GM18511 (cell line): ENCODE results near the gene GPAT3.
"Not testable (repeated sequence)": the region's sequence is repeated elsewhere in the genome, so short reads cannot be mapped to it uniquely, and the experiment has no call there.

Experiments
- ATAC-seq: cut with Tn5 transposase; IDR thresholded peaks from one replicate; pipeline ENCODE4 v1.9.1; 2021; ENCODE audit warnings: mild to moderate bottlenecking, moderate library complexity; ENCODE audit not compliant: unreplicated experiment

The GPAT3 gene

DNA sequence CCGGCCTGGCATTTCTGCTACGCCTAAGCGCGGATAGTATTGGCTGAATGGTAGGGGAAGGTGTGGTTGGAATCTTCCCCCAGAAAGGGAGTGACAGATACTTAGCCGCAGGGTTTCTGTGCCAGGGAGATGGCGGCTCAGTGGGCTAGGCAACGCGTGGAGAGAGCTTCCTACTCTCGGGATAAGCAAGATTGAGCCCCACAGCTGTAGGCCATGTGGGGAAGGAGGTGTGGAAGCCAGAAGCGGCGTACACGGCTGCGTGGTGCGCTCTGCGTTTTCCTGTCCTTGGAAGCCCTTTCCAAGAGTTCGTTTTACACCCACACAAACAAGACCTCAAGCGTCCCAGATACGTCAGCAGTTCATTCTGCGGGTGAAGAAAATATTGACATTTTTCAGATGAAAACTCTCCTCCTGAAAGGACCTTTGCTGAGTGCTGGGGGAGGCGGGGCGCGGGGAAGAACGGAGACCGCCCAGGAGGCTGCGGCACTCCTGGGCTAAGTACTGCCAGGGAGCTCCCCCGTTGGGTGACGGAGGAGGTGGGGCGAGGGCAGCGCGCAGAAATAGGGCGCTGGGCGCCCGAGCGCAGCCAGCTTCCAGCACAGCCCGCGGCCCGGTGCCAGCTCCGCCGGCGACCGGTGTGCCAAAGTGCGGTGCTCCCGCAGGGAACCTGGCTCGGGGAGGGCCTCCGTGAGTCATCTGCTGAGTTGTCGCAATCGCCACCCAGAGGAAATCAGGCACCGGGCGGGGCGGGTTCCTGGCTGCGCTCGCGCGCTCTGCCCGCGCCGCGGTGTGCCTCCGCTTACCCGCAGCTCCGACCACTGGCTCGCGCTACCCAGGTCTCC, at the start of gene GPAT3:
GPAT3 (plus strand) TSS at position 589 of the 842 bp plus-strand sequence. CDS start 515 bp downstream, outside the sequence.
- ATAC-seq, result peak; percentile 83

DNA sequence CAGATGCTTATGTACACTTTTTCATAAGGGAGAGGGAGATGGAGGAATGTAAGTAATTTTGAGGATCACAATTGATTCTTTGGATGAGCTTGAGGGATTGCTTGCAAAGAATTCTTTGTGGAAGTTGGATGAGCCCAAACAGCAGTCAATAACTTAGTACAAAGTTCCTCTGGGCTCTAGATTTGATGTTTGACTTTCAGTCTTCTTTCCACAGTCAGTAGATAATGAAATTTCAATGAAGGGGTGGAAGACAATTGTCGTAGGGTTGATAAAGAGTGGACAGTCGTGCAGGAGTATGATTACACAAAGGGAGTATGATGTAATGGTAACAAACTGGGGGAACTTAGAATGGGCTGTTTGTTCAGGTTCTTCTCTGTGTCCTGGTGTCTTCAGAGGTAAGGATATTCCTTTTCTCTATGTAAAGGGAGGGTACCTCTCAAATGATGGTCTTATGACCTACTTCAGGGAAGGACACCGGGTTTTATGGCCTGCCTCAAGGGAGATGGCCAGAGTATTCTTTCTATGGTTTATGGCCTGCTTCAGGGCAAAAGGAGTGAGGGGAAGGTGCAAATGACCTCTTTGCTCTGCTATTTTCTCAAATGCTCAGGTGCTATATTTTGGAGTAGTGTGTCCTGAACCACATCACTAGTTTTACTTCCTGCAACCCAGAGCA, 49.3 kb upstream of the GPAT3 start:
- no peak for ATAC-seq

DNA sequence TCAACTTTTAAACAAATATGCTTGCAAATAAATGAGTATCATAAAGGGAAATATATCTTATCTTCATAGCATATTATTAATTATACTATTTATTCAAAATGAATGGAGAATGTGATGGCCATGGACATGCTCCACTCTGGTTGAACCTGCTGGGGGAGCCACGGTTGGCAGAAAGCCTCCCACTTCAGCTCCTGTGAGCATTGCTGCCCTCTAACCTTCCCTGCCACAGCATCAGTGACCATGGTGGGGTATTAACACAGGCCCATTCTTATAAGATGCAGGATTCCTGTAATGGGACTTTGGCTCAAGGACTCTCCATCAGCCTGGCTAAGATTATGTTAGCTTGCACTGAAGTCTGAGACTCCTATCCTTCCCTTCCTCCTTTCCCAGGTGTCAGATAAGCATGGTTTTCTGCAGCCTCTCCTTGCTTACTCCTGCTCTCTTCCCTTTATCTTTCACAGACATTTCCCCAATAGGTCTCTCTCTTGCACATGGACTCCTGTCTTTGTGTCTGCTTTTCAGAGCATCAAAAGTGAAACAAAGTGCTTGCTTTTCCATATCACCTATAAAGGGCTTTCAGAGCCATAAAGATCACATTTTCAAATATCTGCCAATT, 46.1 kb upstream of the GPAT3 start:
- no peak for ATAC-seq

DNA sequence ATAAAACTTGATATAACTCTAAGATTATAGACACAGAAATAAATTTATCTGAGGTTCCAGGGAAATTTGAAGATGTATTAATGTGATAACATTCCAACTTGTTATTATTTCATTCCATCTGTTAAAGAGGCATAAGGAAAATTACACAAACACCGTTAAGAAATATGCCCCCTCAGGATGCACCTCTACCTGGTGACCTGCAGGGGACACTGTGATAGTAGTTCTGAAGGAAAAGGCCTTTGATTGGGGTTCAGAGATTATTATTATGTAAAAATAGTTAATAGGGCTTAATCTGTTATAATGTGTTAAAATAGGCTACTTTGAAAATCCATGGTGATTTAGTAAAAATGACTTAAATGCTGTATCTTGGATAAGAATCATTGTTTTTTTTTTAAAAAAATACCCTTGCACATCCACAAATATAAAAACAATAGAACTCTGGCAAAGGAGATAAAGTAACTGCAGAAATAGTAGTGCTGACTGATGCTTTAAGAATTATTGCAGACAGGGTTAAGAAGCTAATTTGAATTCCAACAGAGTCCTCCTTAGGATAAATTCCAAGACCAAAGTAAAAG, 44.9 kb upstream of the GPAT3 start:
- peak; percentile 87 for ATAC-seq

DNA sequence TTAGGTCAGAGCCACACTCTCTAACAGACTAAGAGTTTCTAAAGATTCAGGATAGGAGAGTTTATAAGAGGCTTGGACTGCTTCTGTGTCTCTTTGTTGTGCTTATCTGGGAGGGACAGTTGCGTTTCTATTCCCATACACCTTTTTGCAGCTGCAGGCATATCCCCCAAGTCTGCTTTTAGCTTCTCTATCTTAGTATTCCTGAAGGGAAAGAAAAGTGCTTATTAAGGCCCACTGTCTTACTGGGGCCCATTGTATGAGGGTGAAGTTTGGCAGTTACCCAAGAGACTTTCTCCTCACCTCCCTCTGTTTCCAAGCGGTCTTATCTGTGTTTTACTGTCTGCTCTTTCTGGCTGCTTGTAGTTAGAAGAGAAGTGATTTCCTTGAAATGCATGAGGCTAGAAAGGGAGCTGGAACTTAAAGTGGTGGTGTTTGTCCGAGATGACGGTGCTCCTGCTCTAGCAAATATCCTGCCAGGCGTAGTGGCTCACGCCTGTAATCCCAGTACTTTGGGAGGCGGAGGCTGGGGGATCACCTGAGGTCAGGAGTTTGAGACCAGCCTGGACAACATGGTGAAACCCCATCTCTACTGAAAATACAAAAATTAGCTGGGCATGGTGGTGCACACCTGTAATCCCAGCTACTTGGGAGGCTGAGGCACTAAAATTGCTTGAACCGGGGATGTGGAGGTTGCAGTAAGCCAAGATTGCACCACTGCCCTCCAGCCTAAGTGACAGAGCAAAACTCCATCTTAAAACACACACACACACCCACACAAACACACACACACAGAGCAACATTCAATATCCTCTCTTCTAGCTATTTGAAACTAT, 39.6 kb upstream of the GPAT3 start:
- not testable (repeated sequence) for ATAC-seq

DNA sequence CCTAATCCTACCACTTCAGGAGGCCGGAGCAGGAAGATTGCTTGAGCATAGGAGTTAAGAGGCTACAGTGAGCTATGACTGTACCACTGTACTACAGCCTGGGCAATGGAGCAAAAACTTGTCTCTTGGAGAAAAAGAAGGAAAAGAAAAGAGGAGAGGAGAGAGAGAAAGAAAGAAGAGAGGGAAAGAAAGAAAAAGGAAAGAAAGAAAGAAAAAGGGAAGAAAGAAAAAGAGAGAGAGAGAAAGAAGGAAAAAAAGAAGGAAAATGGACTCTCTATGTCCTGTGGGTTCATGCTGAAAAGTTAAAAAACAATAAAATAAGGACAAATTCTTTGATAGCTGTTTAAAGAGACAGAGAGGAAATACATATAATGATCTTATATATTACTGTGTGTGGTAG, 37.7 kb upstream of the GPAT3 start:
- no peak for ATAC-seq

DNA sequence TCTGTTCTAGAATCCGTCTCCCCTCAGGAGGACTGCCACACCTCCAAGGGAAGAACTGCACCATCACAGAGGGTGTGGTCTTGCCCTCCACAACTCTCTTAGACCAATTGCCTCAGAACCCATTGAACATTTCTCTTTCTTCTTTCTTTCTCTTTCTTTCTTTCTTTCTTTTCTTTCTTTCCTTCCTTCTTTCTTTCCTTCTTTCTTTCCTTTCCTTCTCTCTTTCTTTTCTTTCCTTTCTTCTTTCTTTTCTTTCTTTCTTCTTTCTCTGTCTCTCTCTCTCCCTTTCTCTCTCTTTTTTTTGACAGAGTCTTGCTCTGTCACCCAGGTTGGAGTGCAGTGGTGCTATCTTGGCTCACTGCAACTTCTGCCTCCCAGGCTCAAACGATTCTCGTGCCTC, 34.2 kb upstream of the GPAT3 start:
- not testable (repeated sequence) for ATAC-seq

DNA sequence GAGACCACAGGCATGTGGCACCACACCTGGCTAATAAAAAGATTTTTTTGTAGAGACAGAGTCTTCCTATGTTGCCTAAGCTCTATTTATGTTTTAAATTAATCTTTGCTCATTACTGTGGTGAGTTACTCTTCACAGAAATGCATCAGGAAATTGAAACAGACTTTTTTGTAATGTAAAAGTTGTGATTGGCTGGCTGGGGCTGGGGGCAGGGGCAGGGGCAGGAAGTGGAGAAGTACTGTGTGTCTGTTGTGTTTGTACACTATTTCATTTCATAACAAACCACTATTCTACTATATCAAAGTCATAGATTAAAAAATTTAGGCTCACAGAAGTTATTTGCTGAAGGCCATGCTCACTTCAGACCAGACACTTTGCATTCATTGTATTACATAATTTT, 31.9 kb upstream of the GPAT3 start:
- ATAC-seq, result no peak

DNA sequence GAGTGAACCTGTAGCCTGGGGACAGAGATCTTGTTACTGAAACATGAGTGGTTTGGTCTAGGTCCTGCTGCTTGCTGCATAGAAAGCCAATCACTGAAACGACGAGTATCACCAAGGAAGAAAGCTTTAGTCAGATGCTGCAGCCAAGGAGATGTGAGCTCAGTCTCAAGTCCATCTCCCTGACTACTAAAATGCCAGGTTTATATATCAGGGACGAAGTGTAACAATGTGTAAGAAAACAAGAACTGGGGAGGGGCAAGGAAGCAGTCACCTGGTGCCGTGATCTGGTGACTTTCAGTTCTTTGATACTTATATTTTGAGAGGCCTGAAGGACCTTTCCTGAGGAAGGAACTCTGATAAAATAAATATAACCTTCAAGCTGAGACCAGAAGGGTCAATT, 31.4 kb upstream of the GPAT3 start:
- no peak for ATAC-seq

- no peak for ATAC-seq
These were observed 30.9 kb upstream of the GPAT3 start for GRCh38 chr4:83504996-83505395.

DNA sequence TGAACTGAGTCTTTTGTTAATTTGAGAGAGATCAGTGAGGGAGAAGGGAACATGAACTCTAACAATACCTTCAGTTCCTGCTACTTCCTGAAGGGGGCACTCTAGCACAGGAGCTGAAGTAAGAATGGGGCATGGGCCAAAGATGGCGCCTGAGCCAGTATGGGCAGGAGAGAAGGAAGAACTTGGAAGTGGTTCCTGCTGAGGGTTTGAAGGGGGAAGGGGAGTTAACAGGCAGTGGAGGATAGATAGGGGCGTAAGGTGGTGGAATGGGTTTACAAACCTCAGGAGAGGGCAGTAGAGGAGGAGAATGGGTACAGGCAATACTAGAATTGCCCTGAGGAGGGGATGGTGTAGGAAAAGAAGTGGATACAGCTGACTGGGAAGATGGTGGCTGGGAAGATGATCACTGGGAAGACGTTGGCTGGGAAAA, 26.7 kb upstream of the GPAT3 start:
- peak; percentile 70 for ATAC-seq

GRCh38 chr4:83510442-83510841, 25.5 kb upstream of the GPAT3 start:
- no peak for ATAC-seq

DNA sequence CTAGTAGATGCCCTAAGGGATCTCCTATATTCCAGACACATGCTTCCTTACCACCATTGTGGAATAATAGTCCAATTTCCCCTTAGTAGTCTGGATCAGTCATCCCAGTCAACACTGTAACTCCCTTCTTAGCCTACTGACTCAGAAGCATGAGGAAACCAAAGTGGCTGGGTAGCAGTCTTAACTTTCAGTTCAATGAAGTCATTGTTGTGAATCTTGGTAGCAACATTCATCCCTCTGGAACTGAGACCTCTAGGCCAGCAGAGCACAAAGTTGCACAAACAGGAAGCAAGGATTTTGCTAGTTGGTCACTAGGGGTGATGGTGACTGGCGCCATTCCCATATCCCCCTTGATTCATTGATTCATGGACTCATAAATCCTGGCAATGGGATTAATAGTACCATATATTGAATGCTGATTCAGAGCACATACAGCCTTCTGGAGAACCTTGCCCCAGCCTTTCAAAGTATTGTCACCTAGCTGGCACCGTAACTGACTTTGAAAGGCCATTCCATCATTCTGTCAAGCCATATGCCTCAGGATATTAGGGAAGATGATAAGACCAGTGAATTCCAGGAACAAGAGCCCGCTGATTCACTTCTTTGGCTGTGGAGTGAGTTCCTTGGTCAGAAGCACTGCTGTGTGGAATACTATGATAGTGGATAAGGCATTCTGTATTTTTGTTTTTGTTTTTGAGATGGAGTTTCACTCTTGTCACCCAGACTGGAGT, 19.7 kb upstream of the GPAT3 start:
- ATAC-seq, result no peak

DNA sequence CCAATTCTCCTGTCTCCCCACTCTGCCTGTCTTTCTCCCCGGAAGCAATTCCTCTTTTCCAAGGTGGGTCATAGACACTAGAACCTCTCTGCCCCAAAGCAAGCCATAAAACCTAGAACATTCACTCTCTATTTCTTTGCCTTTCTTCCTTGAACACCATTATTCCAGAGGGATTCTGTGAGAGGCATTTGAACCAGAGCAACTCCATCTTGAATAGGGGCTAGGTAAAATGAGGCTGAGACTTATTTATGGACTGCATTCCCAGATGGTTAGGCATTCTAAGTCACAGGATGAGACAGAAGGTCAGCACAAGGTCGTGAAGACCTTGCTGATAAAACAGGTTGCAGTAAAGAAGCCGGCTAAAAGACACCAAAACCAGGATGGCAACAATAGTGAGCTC, 13.7 kb upstream of the GPAT3 start:
- no peak for ATAC-seq

GRCh38 chr4:83527671-83528070, 8.2 kb upstream of the GPAT3 start:
- ATAC-seq, result no peak

DNA sequence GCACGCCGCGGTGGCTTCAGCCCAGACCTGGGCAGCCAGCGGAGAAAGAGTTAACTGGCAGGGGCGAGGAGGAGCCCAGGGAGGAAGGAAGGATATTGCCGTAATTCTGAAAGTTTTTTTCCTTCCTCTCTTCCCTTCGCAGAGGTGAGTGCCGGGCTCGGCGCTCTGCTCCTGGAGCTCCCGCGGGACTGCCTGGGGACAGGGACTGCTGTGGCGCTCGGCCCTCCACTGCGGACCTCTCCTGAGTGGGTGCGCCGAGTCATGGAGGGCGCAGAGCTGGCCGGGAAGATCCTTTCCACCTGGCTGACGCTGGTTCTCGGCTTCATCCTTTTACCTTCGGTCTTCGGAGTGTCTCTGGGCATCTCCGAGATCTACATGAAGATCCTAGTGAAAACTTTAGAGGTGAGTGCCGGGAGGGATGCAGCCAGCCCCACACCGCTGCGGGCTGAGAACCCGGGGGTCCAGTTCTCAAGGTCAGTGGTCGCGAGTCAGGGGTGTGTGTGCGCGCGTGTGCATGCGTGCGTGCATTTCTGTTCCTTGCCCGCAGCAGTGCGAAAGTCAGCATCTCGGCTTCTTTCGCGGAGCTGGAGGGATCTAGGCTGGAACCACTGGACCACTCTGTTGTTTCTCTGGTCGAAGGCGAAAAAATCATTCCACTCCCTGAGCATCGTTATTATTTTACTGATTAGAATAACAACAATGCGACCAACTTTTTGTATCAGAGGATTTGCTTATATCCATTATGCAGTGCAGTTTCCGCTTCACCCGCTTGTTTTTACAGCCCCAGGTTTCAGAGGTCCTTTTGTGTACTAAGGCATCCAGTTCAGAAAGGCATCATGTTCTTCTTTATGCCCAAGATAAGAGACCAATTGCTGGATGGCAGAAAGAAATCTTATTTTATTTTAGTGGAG, 709 bp downstream of the GPAT3 start:
- peak; percentile 25 for ATAC-seq

DNA sequence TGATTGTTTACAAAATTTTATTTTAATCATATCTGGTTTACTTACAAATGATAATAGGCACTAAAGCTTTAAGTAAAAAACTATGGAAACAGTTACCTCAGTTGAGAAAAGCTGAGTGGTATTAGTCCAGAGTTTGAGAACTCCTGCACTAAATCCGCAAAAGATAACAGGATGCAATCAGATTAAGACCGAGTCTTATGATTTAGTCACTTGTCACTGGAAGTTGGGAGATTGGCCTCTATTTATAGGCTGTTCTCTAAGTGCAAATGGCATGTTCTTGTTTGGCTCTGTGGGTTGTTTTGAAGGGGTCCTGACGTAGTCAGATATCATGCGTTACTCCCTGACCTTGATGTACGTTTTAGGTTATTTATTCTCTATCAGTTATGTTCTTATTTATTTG, 6.3 kb downstream of the GPAT3 start:
- no peak for ATAC-seq

GRCh38 chr4:83546786-83547185, 10.9 kb downstream of the GPAT3 start:
- no peak for ATAC-seq
